Activated CD4-positive, alpha-beta T cell treated with anti-CD3 and anti-CD28 coated beads for 4 hours (primary cell): ENCODE data around the gene COPG2.

ENCODE experiments used
- DNase-seq, 2 donors: peaks; one replicate each; pipeline ENCODE4 v3.0.0-alpha.2; 2020

COPG2 gene

DNA sequence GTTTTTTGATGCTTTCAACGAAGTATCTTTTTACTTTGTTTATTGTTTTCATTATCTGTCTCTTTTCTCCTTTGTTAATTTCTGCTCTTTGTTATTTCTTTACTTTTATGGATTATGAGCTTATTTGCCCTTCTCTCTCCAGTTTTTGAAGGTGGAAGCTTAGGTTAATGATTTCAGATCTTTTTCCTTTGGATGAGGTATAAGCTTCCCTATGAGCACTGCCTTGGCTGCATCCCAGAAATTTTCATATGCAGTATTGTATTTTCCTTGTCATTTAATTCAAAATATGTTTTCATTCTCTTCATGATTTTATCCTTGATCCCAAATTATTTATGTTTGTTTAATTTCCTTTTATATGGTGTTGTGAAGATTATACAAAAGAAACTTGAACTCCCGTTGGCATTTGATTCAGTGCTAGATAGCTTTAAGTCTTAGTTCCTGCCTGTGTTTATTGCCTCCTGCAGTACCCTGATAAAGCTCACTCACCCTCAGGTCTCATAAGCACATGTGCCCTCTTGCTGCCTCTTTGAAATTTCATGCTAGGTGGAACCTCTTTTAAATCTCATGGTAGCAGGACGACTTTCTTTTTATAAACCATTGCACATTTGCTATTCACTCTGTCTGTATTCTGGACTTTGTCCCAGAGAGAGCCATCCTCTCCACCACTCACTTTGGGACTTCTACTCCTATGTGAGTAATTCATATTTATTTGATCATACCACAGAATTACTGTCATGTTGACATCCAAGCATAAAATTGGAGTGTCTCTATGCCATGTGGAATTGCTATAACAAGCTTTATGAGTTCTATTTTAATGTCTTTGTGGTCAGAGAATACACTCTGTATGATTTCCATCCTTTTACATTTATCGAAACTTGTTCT lies 204.8 kb downstream of the COPG2 start:
- no peak for DNase-seq

DNA sequence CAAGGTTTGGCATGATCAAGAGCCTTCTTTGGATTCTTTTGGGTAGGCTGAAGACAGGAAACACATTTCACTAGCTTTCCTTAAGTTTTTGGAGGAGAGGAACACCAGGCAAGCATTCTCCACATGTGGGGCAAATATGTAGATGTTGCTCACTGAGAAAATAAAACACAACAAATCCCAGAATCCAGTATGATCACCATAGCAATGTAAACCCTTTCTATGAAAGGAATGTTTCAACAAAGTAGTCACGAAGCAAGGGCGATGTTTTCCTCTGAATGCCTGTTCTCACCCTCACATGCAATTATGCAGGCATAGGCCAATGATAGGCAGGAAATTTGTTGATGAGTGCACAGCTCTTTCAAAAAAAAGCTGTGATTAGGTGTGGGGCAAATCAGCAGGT lies 207.3 kb downstream of the COPG2 start:
- DNase-seq: no peak

DNA sequence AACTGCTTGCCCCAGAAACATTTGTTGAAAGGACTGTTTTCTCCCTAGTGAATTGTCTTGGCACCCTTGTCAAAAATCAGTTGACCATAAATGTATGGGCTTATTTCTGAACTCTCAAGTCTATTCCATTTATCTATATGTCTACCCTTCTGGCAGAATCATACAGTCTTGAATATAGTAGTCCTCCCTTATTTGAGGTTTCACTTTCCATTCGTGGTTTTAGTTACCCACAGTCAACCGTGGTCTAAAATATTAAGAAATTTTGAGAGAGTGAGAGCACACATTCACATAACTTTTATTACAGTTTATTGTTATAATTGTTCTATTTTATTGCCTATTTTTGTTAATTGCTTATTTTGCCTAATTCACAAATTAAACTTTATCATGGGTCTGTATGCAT lies 210.3 kb downstream of the COPG2 start:
- DNase-seq: no peak
